ENCODE results near the gene RYR3.

RYR3 gene

DNA sequence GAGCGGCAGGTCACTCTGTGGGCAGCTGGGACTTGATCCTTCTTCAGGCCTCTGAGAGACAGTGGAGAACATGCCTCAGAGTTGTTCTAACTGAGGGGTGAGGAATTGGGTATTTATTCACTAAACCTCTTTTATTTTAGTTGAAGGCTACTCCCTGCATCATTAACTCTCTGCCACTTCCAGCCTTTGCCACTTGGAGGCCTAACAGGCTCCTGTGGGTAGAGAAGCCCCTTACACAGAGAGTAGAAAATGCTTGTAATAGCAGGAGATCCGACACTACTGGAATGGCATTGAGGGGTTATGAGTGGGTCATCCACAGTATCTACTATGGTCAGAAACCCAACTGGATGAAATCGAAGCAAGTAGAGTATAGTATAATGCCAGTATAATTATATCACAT, 81.7 kb downstream of the RYR3 start:
- DNase-seq: no peak

DNA sequence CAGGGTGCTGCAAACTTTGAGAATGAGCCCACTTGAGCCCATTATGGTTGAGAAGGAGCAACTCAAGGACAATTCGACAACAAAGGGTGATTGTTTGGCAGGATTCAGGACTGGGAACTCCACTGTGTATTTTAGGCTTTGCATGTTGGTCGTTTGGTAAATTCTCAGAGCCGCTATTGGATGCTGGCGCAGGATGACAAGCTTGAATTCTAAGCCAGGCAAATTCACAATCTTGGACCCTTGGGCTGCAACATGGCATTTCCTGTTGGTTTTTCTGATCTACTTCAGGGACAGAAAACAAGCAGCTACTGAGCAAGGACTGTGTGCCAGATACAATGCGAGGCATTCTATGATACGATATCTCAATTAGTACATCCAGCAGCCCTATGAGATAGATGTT, 82.8 kb downstream of the RYR3 start:
- DNase-seq: no peak

DNA sequence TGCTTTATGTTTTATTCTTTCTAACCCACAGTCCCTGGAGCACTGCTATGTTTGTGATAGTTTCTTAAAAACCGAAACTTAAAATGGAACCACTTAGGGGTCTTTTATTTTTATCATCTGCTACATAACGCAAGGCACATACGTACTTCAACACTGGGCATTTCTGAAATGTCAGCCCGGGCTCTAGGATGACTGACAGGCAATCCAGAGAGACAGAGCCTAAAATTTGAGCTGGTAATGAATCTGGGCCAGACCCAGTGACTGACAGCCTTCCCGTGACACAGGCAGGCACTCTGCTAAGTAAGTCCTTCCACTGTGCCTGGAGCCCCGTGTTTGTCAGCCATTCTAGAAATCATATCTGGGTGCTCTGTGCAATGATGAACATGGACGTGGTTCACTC, 84.6 kb downstream of the RYR3 start:
- no peak for DNase-seq

DNA sequence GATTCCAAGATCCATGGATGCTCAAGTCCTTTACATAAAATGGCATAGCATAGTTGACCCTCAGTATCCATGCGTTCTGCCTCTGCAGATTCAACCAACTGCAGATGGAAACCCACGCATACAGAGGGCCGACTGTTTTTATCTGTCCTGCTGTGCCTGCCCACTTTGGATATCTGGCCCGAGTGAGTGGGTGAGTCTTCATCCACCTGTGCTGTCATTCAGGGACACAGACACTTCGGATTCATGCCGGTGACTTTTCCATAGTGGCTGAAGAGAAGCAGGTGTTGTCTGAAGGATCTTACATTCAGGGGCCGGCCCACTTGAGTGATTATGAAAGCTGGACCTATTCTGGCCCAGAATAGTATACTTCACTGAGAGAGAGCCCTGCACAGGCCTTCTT, 85.1 kb downstream of the RYR3 start:
- no peak for DNase-seq

DNA sequence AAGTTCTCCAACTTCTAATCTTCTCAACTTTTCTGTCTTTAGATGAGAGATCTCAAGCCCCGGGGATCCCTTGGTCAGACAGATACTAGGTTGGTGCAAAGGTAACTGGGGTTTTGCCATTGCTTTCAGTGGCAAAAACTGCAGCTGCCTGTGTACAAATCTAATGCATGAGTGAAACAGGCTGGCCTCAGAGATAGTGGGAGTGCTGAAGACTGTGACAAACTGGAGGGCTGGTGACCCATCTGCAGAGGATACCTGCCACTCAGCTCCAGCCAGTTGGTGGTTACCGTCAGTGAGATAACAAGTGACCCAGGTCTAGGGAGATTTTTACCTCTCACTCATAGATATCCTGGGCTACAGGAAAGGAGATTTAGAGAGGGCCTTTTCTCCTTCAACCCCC, 85.7 kb downstream of the RYR3 start:
- no peak for DNase-seq

DNA sequence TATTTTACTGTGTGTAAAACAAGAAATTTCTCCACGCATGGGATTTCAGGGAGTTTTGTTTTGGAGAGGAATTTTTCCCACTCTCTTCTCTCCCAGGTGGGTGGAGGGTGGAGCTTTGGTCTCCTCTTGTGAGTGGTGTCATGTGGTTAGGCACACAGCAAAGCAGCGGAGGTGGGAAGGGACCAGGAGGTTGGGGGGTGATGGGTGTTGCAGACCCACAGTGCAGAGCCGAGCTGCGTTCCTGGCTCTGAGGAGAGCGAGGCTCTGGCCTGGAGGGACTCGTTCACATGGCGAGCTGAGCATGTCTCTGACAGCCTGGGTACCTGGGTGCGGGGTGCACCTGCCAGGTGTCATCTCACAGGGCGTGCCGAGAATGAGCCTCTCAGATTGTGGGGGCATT, 87.8 kb downstream of the RYR3 start:
- no peak for DNase-seq

DNA sequence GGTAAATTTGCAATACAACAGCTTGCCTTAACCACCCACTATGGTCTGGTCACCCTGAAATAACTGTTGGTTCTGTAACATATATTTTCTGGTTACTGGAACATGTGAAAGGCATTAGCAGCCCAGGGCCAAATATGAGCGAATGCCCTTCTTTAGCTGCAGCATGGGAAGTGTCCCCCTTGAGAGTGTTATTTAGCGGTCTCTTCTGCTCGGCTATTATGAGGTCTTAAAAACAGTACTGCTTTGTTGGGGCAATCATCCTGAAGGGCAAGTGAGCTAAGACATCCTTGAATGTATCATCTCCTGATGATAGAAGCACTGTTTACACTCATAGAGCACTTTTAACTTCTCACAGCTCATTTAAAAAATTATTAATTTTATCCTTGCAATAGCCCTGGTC, 90.2 kb downstream of the RYR3 start:
- no peak for DNase-seq

DNA sequence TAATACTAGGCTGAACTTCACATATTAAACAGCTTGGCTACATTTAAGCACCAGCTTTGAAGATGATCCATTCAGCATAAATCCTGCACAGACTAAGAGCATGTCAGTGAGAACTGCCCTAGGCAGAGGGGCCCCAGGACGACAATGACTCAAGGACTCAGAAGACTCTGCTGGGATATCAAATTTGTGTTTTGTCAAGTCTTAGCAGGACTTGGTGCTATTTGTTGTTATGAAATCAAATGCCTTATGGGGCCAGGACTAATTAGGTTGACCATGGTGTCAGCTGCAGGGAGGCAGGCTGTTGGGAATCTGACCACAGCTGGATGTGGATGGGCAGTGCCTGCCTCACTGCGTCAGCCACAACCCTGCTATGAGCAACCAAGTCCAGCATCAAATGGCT, 91.8 kb downstream of the RYR3 start:
- no peak for DNase-seq

DNA sequence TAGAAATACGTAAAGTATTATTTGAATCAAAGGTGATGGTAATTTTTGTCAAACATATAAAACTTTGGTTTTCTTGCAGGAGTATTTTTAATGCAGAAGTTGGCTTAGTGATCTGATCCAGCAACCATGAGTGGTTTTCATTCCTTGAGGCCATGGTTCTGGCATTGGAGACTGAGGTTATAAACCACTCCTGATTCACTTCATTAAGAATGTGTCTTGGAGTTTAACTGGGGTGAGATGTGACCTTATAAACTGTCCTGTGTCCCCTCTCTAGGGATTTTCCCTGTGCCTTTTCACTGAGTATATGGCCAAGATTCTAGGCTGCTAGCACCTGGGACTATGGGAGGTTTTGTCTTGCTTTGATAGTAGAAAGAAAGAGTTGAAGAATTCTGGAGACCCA, 94.3 kb downstream of the RYR3 start:
- DNase-seq: no peak

DNA sequence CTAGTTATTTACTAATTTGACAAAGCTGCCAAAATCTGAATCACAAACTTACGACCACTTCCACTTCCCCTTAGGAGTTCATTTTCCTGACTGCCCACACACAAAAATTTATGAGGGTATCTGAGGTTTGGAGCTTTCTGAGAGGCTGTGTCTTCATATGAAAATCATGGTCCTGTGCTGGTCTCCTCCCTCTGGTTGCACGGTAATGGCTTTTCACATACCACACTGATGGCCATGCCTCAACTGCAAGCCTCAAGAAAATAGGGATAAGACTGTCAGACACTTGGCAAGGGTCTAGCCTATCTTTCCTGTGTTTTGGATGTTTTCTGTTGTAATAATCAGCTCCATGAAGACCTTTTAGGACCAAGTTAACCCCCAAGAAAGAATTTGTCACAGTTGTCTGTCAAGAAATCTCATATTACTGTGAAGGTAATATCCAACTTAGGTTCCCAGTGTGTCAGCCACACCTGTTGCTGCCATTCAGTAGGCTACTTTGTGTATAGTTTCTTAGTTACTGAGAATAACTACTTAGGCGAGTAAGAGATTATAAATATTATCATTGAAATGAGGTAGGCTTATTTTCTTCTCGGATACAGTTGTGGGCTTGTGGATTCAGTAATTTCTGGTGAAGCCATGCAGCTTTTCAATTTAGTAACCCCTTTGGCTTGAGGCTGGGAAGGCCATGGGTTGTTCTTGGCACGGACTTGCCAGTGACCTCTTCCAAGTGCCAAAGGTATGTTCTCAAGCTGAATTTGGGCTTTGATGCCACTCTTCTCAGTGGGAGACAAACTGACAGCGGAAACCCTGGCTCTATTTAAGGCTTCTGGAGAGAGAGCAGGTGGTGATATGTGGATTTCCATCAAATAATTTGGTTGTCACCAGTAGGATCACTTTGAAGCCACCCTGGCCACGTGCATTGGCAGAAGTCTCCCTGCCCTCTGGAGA, 101.1 kb downstream of the RYR3 start:
- DNase-seq: no peak

DNA sequence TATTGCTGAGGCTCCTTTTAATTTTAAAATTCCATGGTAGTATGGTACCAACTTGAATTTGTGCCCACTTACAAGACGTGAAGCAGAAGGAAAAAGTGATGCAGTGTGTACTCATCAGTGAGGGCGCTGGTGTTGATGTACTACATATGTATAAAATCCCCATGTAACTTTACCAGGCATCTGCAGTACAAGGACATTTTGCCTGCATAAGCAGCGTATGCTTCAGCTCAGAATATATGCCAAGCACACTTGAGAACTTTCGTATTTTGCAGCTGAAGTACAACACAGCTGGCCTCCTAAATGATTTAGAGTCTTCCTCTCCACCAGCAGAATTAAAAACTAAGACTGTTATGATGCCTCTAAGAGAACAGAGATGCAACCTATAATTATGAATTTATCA, 108.9 kb downstream of the RYR3 start:
- no peak for DNase-seq

DNA sequence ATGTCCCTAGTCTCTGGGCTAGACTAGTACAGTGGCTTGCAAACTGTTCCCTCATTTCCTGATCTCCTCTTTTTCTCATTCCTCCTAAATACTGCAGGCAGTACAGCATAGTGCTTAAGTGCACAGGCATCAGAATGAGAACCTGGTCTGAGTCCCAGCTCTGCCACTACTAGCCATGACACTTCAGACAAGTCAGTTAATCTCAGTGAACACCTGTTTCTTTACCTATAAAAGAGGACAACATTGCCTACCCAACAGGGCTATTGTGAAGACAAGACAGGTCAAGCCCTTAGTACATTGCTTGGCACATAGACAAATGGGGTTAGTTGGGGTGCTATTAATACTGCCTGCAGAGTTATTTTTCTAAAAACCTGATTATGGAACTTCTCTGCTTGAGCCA, 113.3 kb downstream of the RYR3 start:
- no peak for DNase-seq

DNA sequence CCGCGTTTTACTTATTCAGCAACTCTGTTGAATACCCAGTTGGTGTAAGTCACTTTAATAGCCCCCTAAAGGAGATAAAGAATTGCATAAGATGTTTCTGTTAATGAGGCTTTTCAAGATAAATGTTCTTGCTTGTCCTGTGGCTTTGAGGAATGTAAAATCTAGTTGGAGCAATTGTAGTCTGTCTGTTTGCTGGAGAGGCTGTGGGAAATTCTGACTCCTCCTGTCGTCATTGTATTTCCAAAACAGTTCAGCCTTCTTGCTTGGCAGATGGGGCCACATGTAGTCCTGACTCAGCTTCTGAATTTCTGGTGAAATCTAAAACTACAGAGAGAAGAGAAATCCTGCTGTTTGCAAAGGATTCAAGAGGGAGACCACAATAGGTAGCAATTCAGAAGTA, 114.4 kb downstream of the RYR3 start:
- DNase-seq: no peak

DNA sequence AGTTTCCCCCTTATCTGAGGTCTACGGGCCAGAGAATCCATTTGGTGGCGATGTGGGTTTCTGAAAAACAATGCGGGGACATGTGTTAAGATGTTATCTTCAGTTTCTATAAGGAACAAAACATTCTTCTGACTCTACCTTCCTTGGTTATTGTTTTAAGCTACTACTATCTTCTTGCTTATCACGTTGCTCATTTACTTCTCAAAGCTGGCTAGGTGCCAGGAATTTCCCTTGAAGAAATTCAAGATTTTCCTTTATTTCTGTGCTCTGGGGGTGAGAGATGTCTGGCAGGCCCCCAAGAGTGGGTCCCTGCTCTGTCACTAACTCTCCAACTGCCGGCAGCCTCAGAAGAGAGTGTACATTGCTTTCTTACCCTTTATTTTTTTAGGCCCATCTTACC, 119.8 kb downstream of the RYR3 start:
- DNase-seq: no peak

DNA sequence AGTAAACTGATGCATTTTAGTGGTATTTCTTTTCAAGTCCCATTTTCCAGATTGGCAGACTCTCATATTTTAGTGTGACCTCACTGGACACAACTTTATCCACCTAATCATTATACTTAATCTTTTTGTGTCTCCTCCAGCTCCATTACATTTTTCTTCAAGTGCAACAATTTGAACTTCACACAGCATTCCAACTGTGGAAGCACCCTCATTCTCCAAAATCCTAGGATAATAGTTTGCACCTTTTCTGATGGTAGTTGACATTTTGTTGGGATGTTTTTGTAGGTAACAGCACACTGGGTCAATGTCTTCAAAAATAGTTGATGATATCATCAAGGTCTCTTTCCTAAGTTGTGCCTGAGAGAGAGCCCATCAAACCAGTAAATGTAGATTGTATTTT, 123.1 kb downstream of the RYR3 start:
- DNase-seq: no peak

DNA sequence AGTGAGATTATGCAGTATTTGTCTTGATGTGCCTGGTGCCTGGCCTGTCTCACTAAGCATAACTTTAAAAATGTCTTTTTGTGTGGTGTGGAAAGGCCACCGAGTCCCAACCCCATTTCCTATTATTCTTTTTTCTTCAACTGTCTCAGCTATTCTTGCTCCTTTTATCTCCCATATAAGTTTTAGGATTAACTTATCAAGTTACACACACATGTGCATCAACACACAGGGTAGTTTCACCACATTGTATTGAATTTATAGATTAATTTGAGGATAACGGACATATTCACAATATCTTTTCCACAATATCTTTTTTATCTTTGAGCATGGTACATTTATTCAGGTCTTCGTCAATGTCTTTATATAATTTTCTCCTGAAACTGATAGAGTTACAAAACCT, 127.6 kb downstream of the RYR3 start:
- no peak for DNase-seq

DNA sequence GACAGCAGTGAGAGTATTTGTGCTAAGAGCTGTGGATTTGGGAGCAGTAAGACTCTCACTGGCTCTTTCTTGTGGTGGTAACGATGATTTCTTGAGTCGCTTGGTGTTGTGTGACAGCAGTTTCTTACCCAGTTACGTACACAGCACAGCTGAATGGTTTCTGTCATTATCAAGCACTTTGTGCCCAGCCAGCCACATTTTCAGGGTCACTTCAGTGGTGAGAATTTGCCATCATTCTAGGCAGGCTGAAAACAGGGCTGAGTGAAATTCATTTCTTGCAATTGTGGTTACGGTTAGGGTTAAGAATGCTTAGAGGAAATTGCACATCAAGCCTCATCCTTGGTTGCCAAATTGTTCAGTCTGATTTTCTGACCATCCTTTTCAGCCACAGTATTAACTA, 130.1 kb downstream of the RYR3 start:
- DNase-seq: no peak

DNA sequence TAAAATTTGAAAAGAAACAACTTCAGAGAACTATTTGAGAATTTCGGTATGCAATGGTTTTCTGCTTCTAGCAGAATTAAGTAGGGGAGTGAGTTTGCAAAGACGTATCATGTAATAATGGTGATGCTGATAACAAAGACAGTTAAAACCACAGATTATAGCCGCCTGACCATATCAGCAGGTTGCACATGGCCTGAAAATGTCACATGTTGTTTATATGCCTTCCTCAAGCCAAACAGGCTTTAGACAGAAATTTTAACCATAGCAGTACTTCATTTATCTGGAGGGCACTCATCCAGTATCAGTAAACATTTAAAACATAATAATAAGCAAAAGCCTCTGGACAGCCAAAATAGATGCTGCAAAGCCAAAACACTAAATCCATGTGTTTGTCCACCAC, 131.7 kb downstream of the RYR3 start:
- DNase-seq: no peak

DNA sequence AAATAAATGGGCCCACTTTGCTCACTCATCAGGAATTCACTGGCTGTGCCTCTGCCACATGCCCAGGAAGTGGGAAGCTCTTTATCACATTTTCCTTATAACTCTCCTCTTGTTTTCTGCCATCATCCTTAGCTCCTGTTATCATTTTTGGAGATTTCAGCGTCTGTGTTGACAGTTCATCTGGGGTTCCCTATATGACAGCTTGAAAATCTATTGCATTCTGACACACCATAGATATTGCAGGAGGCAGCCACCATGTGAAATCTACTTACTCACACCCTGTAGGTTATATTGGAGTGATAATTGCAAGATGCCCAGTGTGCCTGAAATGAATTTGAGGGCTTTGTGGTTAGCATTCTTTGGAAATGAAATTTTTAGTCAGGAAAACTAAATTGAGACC, 132.9 kb downstream of the RYR3 start:
- DNase-seq: no peak

DNA sequence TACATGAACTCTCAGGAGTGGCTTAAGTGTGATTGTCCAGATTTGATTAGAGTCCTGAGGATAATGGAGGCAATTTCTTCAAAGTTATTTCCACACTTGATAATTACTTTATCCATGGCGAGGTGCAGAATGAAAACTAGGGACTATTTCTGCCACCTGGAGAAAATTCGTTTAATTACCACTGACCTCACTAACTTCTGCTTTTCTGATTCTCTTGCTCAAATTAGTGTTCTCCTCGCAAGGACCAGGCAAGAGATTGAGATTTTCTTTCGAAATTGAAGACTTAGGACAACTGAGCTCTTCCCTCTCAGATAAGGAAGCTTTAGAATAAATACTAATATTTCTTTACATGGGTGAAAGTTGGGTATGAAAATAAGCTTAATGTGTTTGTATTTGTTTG, 135.2 kb downstream of the RYR3 start:
- DNase-seq: no peak

DNA sequence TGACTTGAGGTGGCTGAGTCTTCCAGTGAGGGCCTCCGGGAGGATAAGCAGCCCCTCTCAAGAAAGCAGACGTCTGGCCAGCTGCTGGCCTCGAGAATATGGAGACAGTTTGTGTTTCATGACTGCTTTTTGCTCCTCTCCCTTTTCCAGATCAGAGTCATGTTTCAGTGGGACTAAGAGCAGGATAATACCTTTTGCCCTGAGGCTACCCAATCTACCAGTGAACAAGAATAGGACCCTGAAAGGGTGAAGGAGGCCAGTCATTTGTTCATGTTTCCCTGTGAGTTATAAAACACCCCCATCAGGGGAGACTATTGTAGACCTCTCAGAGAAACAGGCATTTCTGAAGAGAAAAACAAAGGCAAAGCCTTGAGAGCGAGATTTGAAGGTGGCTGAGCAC, 137.4 kb downstream of the RYR3 start:
- DNase-seq: no peak

DNA sequence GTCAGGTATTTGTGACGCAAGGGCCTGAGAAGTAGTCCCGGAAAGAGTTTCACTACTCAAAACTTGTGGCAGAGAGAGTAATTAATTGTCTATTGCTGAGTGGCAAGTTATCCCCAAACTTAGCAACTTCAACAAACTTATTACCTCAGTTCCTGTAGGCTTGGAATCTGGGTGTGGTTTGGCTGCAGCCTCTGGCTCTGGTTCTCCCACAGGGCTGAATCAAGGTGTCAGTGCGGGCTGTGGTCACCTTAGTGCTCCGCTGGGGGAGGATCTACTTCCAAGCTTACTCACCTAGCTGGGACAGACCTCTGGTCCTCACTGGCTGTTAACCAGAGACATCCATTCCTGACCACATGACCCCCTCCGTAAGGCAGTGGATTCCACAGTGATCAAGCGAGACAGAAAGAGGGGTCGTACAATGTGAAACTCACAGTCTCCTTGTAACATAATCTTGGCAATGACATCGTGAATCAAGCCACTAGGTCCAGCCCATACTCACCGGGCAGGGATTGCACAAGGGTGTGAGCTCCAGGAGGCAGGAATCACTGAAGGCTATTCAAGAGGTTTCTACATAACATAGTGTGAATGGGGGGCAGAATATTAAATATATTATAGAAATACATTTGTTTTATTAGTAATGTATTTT, 138.3 kb downstream of the RYR3 start:
- DNase-seq: no peak

DNA sequence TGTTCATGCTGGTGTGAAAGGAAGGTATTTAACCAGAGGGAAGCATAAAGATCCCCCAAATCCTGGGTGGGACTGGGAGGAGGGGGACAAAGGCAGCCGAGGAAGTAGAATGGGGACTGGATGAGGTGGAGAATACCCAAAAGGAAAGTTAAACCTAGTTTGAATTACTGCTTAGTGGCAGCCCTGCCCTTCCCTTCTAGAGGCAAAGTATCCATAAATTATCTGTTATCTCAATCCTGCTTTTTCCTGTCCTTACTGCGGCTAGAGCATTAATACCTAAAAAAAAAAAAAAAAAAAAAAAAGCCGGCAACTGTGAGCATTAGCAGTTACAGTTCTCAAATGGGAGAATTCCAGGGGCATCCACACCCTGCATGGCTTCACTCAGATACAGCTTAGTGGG, 139.0 kb downstream of the RYR3 start:
- DNase-seq: no peak

DNA sequence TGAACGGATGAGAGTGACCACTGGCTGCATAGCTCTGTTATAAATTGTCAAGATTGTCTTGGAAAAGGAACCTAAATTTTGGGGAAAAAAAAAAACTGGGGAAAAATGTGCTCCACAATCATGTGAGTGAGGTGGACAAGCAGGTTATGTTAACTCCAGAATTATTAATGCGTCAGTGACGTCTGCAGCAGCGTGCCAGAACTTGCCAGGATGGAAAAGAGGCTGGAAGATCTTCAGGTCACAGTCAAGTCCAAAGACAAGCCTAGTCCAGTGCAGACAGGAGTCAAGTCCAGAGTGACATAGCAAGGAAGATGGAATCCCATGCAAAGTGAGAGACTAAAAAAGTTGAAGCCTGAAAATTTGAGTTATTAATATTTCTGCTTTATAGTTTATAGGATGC, 140.6 kb downstream of the RYR3 start:
- DNase-seq: no peak

DNA sequence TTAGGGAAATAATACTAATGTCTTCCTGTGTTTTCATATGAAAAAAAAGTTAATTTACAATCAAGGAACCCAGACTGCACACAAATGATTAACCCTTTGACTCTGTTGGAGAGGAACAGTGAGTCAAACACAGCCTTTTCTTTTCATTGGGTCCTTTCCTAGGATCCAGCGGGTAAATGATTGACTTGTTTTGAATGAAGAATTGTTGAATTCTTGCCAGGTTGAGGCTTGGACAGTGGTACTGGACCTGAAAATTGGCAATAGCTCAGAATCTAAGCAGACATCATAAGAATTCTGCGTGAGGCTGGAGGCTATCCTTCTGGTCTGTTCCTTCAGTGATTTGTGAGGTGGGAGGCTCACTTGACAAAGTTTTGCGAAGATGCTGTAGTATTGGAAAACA, 143.0 kb downstream of the RYR3 start:
- no peak for DNase-seq

All from activated CD4-positive, alpha-beta T cell treated with anti-CD3 and anti-CD28 coated beads, Interleukin-2, amount 50 U/mL, for 48 hours (primary cell).